AG04449 (cell line): ENCODE data around the gene ERC2.
"Not testable (repeated sequence)": the region's sequence is repeated elsewhere in the genome, so short reads cannot be mapped to it uniquely, and the experiment has no call there.

Experiments
- CTCF ChIA-PET: fragments of 350-600 bp; formaldehyde crosslinking; extraction: SDS; loops from one replicate; lab custom pipeline; 2021; ENCODE audit warnings: antibody characterized with exemption; lab: Yijun Ruan, JAX
- POLR2A ChIA-PET: fragments of 400-600, 350-600 bp; formaldehyde crosslinking; extraction: SDS; loops from one replicate; lab custom pipeline; 2020; ENCODE audit warnings: antibody characterized with exemption, inconsistent platforms; lab: Yijun Ruan, JAX
- DNase-seq: peaks from one replicate; pipeline ENCODE4 v3.0.0-alpha.2; 2010; ENCODE audit warnings: low read depth, low spot score
- H3K4me3 ChIP-seq: 2 replicates; pipeline ENCODE4 v1.5.1; 2011; ENCODE audit warnings: low read depth, mild to moderate bottlenecking, control low read depth, low read length
- CTCF ChIP-seq: IDR thresholded peaks from one replicate; pipeline ENCODE4 v1.5.1; 2011; ENCODE audit warnings: mild to moderate bottlenecking, moderate library complexity, low read length, control low read depth, inconsistent platforms; ENCODE audit not compliant: insufficient read depth; ENCODE audit errors: missing control alignments

ERC2 gene

DNA sequence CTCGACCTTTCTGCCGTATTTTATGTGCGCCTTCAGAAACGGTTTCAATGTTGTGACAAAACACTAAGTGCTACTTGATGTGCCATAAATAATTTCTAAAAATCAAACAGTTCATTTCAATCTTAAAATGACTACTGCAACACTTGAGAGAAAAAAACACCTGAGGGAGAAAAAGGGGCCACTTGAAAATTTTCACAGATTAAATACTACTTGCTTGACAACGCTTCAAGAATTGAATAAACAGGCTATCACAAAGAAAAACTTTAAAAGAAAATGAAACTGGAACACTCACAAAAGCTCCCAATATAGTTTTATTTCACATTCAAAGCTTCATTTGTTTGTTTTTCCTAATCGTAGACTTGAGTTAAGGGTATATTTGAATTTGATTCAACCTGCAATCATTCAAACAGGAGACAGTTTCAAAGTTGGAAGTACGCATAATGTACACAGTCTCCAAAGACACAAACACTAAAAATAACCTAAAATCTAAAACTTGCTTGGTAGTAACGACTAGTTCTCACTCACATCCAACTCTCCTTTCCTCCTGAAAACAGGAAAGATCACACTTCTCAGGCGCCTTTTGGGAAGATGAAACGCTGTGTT lies 380.7 kb downstream of the ERC2 start:
- CTCF ChIA-PET, result no interaction called here
- no peak overlapping the region for H3K4me3 ChIP-seq
- DNase-seq, result no peak
- no peak for TF ChIP-seq CTCF
- POLR2A ChIA-PET, result no interaction called here

GRCh38 chr3:56086355-56086754 lies 381.9 kb downstream of the ERC2 start:
- ChIA-PET POLR2A (no interaction called here), CTCF (no interaction called here)
- TF ChIP-seq CTCF, result no peak
- DNase-seq, result no peak
- H3K4me3 ChIP-seq, result no peak overlapping the region

DNA sequence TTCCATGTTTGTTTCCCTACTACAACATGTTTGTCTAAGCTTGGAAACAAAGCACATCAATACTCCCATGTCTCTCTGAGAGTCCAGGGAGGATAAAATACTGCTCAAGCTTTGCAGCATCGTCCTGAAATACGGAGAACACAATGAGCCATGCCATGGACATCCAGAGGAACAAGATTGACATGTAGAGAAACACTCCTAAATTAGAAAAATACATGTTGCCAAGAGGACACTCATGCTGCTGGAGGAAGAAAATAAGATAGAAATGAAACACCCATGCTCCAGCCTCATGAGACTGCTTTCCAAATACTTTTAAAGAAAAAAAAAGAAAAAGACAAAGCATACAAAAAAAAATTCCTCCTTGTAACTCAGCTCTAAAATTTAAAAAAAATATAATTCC lies 387.0 kb downstream of the ERC2 start:
- POLR2A ChIA-PET, result no interaction called here
- CTCF ChIA-PET, result no interaction called here
- no peak overlapping the region for H3K4me3 ChIP-seq
- TF ChIP-seq CTCF, result no peak
- no peak for DNase-seq

DNA sequence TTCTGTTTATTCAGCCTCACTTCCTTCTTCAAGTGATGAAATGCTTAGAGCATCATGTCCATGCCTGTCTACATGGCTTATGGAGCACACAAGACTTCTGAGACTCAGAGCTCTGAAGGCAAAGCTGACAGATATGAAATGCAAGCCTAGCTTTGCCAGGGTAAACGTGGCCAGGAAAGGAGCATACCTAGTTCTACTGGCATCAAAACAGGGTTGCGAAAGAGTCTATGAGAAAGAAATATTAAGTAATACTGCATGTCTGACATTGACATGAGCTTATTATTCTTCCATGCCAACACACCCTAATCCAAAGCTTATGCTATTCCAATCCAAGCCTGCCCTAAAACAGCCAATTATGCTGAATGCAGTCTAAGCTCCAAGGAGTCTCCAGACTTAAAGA lies 391.5 kb downstream of the ERC2 start:
- no peak overlapping the region for H3K4me3 ChIP-seq
- no peak for DNase-seq
- POLR2A ChIA-PET, result no interaction called here
- TF ChIP-seq CTCF, result no peak
- CTCF ChIA-PET, result no interaction called here

- no peak for TF ChIP-seq CTCF
- DNase-seq, result no peak
- ChIA-PET CTCF (no interaction called here), POLR2A (no interaction called here)
- H3K4me3 ChIP-seq, result no peak overlapping the region
Observed at GRCh38 chr3:56075089-56075488, 393.2 kb downstream of the ERC2 start.

DNA sequence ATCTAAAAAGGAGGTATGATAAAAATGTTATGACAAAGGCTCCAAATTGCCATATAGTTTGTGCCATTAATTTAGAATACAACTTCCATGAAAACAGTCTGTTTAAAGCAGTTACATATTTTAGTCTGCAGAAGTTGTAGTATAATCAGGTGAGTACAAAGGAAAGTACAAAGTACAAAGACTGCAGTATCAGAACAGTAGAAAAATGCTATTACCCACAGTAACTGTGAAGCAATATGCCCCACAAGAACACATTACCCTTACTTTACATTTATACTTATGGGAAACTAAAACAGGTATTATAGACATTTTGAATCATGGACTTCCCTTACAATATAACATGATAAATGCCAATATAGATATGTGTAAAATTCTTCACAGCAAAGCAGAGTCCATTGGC lies 398.5 kb downstream of the ERC2 start:
- CTCF ChIA-PET, result no interaction called here

GRCh38 chr3:56066405-56066804 lies 401.9 kb downstream of the ERC2 start:
- POLR2A ChIA-PET, DNase-seq, CTCF ChIA-PET, H3K4me3 ChIP-seq: not testable (repeated sequence)

More for the DNA sequence above, 398.5 kb downstream of the ERC2 start:
- no peak for TF ChIP-seq CTCF
- no peak overlapping the region for H3K4me3 ChIP-seq
- POLR2A ChIA-PET, result no interaction called here
- DNase-seq, result no peak
